MCF 10A (cell line): ENCODE results near the gene MFSD2B. TPM values are rescaled to one million over a fixed set of nuclear protein-coding genes. Genes with fewer than 3 reads are reported as not detected.

Experiments used
- BruUV-seq: library from RNA; stranded (reverse); fragments of 400-500 nt; replicated peaks from 2 replicates; lab custom pipeline; 2021; lab: Mats Ljungman, UMichigan
- CTCF ChIA-PET: fragments of 300-600 bp; sonication (Branson Sonifier 250); formaldehyde crosslinking; extraction: SDS; loops from one replicate; lab custom pipeline; 2021; ENCODE audit warnings: antibody characterized with exemption, inconsistent platforms; lab: Yijun Ruan, JAX
- POLR2A ChIA-PET: fragments of 300-600, 350-650 bp; sonication (Branson Sonifier 250); formaldehyde crosslinking; extraction: SDS; loops from one replicate; lab custom pipeline; 2020; ENCODE audit warnings: antibody characterized with exemption, inconsistent platforms; lab: Yijun Ruan, JAX
- DNase-seq: peaks from one replicate; pipeline ENCODE4 v3.0.0-alpha.2; 2018; ENCODE audit not compliant: unreplicated experiment
- H3K27ac Mint-ChIP-seq: one replicate; pipeline ENCODE4 v1.8.0; 2022; ENCODE audit warnings: mild to moderate bottlenecking, low read depth, mixed read lengths; ENCODE audit not compliant: unreplicated experiment
- H3K27me3 Mint-ChIP-seq: one replicate; pipeline ENCODE4 v1.8.0; 2022; ENCODE audit warnings: mixed read lengths; ENCODE audit not compliant: insufficient read depth, unreplicated experiment
- H3K36me3 Mint-ChIP-seq: one replicate; pipeline ENCODE4 v1.8.0; 2022; ENCODE audit warnings: mild to moderate bottlenecking, moderate library complexity, mixed read lengths; ENCODE audit not compliant: insufficient read depth, unreplicated experiment
- H3K4me1 Mint-ChIP-seq: one replicate; pipeline ENCODE4 v1.8.0; 2022; ENCODE audit warnings: mixed read lengths; ENCODE audit not compliant: insufficient read depth, unreplicated experiment
- H3K4me3 Mint-ChIP-seq: one replicate; pipeline ENCODE4 v1.8.0; 2022; ENCODE audit warnings: mild to moderate bottlenecking, moderate library complexity, mixed read lengths; ENCODE audit not compliant: unreplicated experiment
- H3K9me3 Mint-ChIP-seq: one replicate; pipeline ENCODE4 v1.8.0; 2022; ENCODE audit warnings: mixed read lengths; ENCODE audit not compliant: unreplicated experiment
- CTCF ChIP-seq: fragments of 200-600 bp; IDR thresholded peaks from one replicate; pipeline ENCODE4 v1.8.0; 2022; ENCODE audit warnings: antibody characterized with exemption, mild to moderate bottlenecking; ENCODE audit not compliant: unreplicated experiment
- intact Hi-C: fragments of 100-400 bp; cut with micrococcal nuclease; formaldehyde crosslinking; loops from 2 replicates; pipeline ENCODE4 v1.14.1; 2022
- total RNA-seq: library from RNA; stranded (reverse); gene quantifications from 2 replicates; pipeline ENCODE4 v1.2.3, GENCODE V29; 2022

The MFSD2B gene
- total RNA-seq, 1 experiment from 2014 or later = 0.26 TPM

- Mint-ChIP-seq H3K4me3 (no peak overlapping the region), H3K36me3 (no peaks in the 10 kb centered on the region), H3K4me1 (no peaks in the 10 kb centered on the region), H3K27ac (no peak overlapping the region), H3K9me3 (no peaks in the 10 kb centered on the region), H3K27me3 (no peaks in the 10 kb centered on the region)
- BruUV-seq = no TSS peak
- POLR2A ChIA-PET = no interaction called here
- DNase-seq = no peak
- intact Hi-C loops = no loop called here
- CTCF ChIA-PET = interaction anchor here (0.7 to 1.0 kb wide), 3 partner anchors 14 to 107 kb away, joined by 3 to 4 read pairs (median 3); partner anchors contain the start of gene TP53I3
- no peak for TF ChIP-seq CTCF
Measured at GRCh38 chr2:24058564-24059271, 48.8 kb downstream of the MFSD2B start.

- Mint-ChIP-seq H3K27ac (no peak overlapping the region), H3K4me1 (no peaks in the 10 kb centered on the region), H3K36me3 (peaks cover 53% of the 10 kb centered on the region), H3K9me3 (no peaks in the 10 kb centered on the region), H3K27me3 (no peaks in the 10 kb centered on the region), H3K4me3 (no peak overlapping the region)
- no peak for DNase-seq
- intact Hi-C loops = no loop called here
- no peak for TF ChIP-seq CTCF
- POLR2A ChIA-PET = interaction anchor here (3.0 to 4.1 kb wide), 2 partner anchors 11 to 18 kb away, joined by 21 to 27 read pairs; partner anchors contain the start of genes SF3B6 and WDCP
- no TSS peak for BruUV-seq
- CTCF ChIA-PET = interaction anchor here (1.6 kb wide), 1 partner anchor 14 kb away, joined by 4 read pairs; no protein-coding TSS in a partner anchor
Measured at GRCh38 chr2:24065341-24065740, 55.5 kb downstream of the MFSD2B start.

GRCh38 chr2:24072259-24072658 is 62.4 kb downstream of the MFSD2B start:
- peaks cover 12% of the 10 kb centered on the region for H3K4me1 Mint-ChIP-seq
- no peaks in the 10 kb centered on the region for H3K27me3 Mint-ChIP-seq
- POLR2A ChIA-PET = interaction anchor here (1.0 to 2.2 kb wide), 4 partner anchors 8 to 146 kb away, joined by 3 to 17 read pairs (median 8); partner anchors contain the start of genes ATAD2B and TP53I3
- no peak overlapping the region for H3K4me3 Mint-ChIP-seq
- CTCF ChIA-PET = interaction anchor here (0.6 to 1.0 kb wide), 4 partner anchors 11 to 128 kb away, joined by 3 to 5 read pairs (median 4); no protein-coding TSS in a partner anchor
- no TSS peak for BruUV-seq
- H3K36me3 Mint-ChIP-seq = peaks cover 90% of the 10 kb centered on the region
- no peak for DNase-seq
- TF ChIP-seq CTCF = no peak
- no peak overlapping the region for H3K27ac Mint-ChIP-seq
- intact Hi-C loops = no loop called here
- H3K9me3 Mint-ChIP-seq = no peaks in the 10 kb centered on the region

GRCh38 chr2:24073816-24074215 is 63.9 kb downstream of the MFSD2B start:
- POLR2A ChIA-PET = interaction anchor here (0.6 to 2.2 kb wide), 8 partner anchors 11 to 308 kb away, joined by 3 to 17 read pairs (median 3); partner anchors contain the start of genes ATAD2B, FAM228B, FKBP1B and PFN4
- H3K9me3 Mint-ChIP-seq = no peaks in the 10 kb centered on the region
- H3K36me3 Mint-ChIP-seq = peaks cover 86% of the 10 kb centered on the region
- no peak for TF ChIP-seq CTCF
- no TSS peak for BruUV-seq
- intact Hi-C loops = no loop called here
- peak overlapping the region; percentile 97 for H3K4me3 Mint-ChIP-seq
- no peak for DNase-seq
- CTCF ChIA-PET = interaction anchor here (0.9 to 1.1 kb wide), 2 partner anchors 22 to 250 kb away, joined by 3 read pairs; no protein-coding TSS in a partner anchor
- no peaks in the 10 kb centered on the region for H3K27me3 Mint-ChIP-seq
- no peak overlapping the region for H3K27ac Mint-ChIP-seq
- peaks cover 20% of the 10 kb centered on the region for H3K4me1 Mint-ChIP-seq
